K562 (cell line): ENCODE results near the gene LASP1. TPM values are rescaled to one million over a fixed set of nuclear protein-coding genes. Genes with fewer than 3 reads are reported as not detected.

Experiments
- ATAC-seq: fragments of 200-7000 bp; cut with Tn5 transposase; 3 replicates; pipeline ENCODE4 v1.9.1; 2020; ENCODE audit warnings: moderate library complexity
- BruUV-seq: library from RNA; stranded (reverse); fragments of 400-500 nt; replicated peaks from 2 replicates; lab custom pipeline; 2021; lab: Mats Ljungman, UMichigan
- CTCF ChIA-PET: fragments of 300-600 bp; formaldehyde crosslinking; extraction: SDS; loops from one replicate; lab custom pipeline; 2021; ENCODE audit warnings: low intra/inter-chr PET ratio; lab: Yijun Ruan, JAX
- POLR2A ChIA-PET: fragments of 300-600, 350-650 bp; sonication (Branson Sonifier 250); formaldehyde crosslinking; extraction: SDS; loops from one replicate; lab custom pipeline; 2021; ENCODE audit warnings: antibody characterized with exemption, inconsistent platforms; lab: Yijun Ruan, JAX
- DNase-seq, 4 experiments: peaks; one replicate each; pipeline versions ENCODE4 v3.0.0 to v3.0.0-alpha.2; 2011 to 2018; ENCODE audit warnings: low spot score in 3 of 4, mixed read lengths in 3 of 4; ENCODE audit errors: extremely low read depth in 1 of 4
- FAIRE-seq: peaks from 2 replicates; lab custom pipeline; 2011; peaks lifted over from hg19 to GRCh38; lab: Jason Lieb, UNC
- H2AFZ ChIP-seq: 2 replicates; pipeline ENCODE4 v1.6.0; 2011; ENCODE audit warnings: low read depth, low read length, control low read depth, inconsistent platforms
- H3K27ac ChIP-seq: fragments of 200-600 bp; 3 replicates; pipeline ENCODE4 v1.8.0; 2011; ENCODE audit warnings: low read depth, mild to moderate bottlenecking, control low read depth, inconsistent platforms, low read length, moderate library complexity, mixed read lengths; ENCODE audit errors: extremely low read depth
- H3K27me3 ChIP-seq, 2 experiments: fragments of 300-600 bp in 1 of 2; 2 replicates in 1 of 2; 3 replicates in 1 of 2; pipeline versions ENCODE4 v1.6.0 to v1.8.0; 2011; ENCODE audit warnings: inconsistent platforms in 2 of 2, low read length in 2 of 2, mild to moderate bottlenecking in 1 of 2, mixed read lengths in 1 of 2, moderate library complexity in 1 of 2; ENCODE audit not compliant: control insufficient read depth in 2 of 2, insufficient read depth in 2 of 2
- H3K36me3 ChIP-seq: fragments of 300-600 bp; 3 replicates; pipeline ENCODE4 v1.8.0; 2011; ENCODE audit warnings: mild to moderate bottlenecking, low read length, inconsistent platforms; ENCODE audit not compliant: control insufficient read depth, insufficient read depth
- H3K4me1 ChIP-seq, 2 experiments: fragments of 200-600 bp in 1 of 2; replicated peaks in 1 of 2; 2 replicates in 1 of 2; 3 replicates in 1 of 2; pipeline versions ENCODE4 v1.5.1 to v1.8.0; 2011; ENCODE audit warnings: inconsistent platforms in 2 of 2, low read length in 2 of 2, mild to moderate bottlenecking in 1 of 2, mixed read lengths in 1 of 2, moderate library complexity in 1 of 2; ENCODE audit not compliant: control insufficient read depth in 2 of 2, insufficient read depth in 2 of 2
- H3K4me2 ChIP-seq: 2 replicates; pipeline ENCODE4 v1.6.1; 2011; ENCODE audit warnings: low read length, control low read depth, inconsistent platforms, mixed read lengths; ENCODE audit not compliant: insufficient read depth
- H3K4me3 ChIP-seq: fragments of 200-600 bp; sonication (generic), shearing (Covaris generic); 2 replicates; pipeline ENCODE4 v1.5.1; 2016; ENCODE audit warnings: control low read depth, inconsistent platforms
- H3K79me2 ChIP-seq: fragments of 200-600 bp; 3 replicates; pipeline ENCODE4 v1.8.0; 2011; ENCODE audit warnings: low read length, inconsistent platforms; ENCODE audit not compliant: control insufficient read depth, insufficient read depth
- H3K9ac ChIP-seq, 2 experiments: 2 replicates each; pipeline versions ENCODE4 v1.6.0 to v1.6.1; 2011; ENCODE audit warnings: low read depth in 2 of 2, low read length in 2 of 2, control low read depth in 1 of 2, inconsistent platforms in 1 of 2, mild to moderate bottlenecking in 1 of 2, mixed read lengths in 1 of 2; ENCODE audit not compliant: insufficient read depth in 1 of 2
- H3K9me1 ChIP-seq: one replicate; pipeline ENCODE4 v1.6.0; 2011; ENCODE audit warnings: inconsistent platforms, mild to moderate bottlenecking, low read length, moderate library complexity; ENCODE audit not compliant: control insufficient read depth, insufficient read depth
- H3K9me3 ChIP-seq: replicated peaks from 2 replicates; pipeline ENCODE4 v1.5.1; 2011; ENCODE audit warnings: low read depth, low read length, inconsistent platforms; ENCODE audit not compliant: control insufficient read depth, insufficient read depth
- H4K20me1 ChIP-seq: replicated peaks from 2 replicates; pipeline ENCODE4 v1.6.1; 2011; ENCODE audit warnings: low read length, inconsistent platforms, mixed read lengths; ENCODE audit not compliant: control insufficient read depth, insufficient read depth
- ARNT ChIP-seq, 2 experiments: fragments of 450-650 bp; IDR thresholded peaks; 2 replicates each; pipeline ENCODE4 v1.6.1; 2016; ENCODE audit warnings: mild to moderate bottlenecking in 1 of 2
- CBX8 ChIP-seq: fragments of 200-600 bp; sonication (generic); IDR thresholded peaks from 2 replicates; pipeline ENCODE4 v1.6.1; 2012; ENCODE audit warnings: borderline replicate concordance, mixed run types, low read depth, mild to moderate bottlenecking, moderate library complexity, mixed read lengths, low read length, control low read depth, inconsistent platforms; ENCODE audit not compliant: poor library complexity, severe bottlenecking; ENCODE audit errors: extremely low read depth
- CHD2 ChIP-seq: IDR thresholded peaks from 2 replicates; pipeline ENCODE4 v1.6.1; 2011; ENCODE audit warnings: low read depth, low read length
- EP400 ChIP-seq: fragments of 450-650 bp; IDR thresholded peaks from 2 replicates; pipeline ENCODE4 v1.6.1; 2017; ENCODE audit warnings: antibody characterized with exemption, mild to moderate bottlenecking, moderate library complexity
- FOS ChIP-seq: IDR thresholded peaks from 3 replicates; pipeline ENCODE4 v1.6.1; 2011; ENCODE audit not compliant: insufficient read length; ENCODE audit errors: extremely low read depth
- FOSL1 ChIP-seq: fragments of 200-800 bp; sonication (Bioruptor generic); conservative IDR thresholded peaks from 2 replicates; pipeline ENCODE4 v1.6.1; 2016; ENCODE audit warnings: missing genetic modification characterization, missing compliant biosample characterization
- HMGN3 ChIP-seq: IDR thresholded peaks from 2 replicates; pipeline ENCODE4 v1.6.1; 2011; ENCODE audit warnings: borderline replicate concordance, low read depth, mild to moderate bottlenecking, mixed read lengths, low read length; ENCODE audit not compliant: insufficient read length; ENCODE audit errors: extremely low read depth
- KAT7 ChIP-seq: sonication (generic); formaldehyde crosslinking; IDR thresholded peaks from 2 replicates; pipeline ENCODE4 v1.8.0; 2022; ENCODE audit warnings: missing genetic modification reagents, mild to moderate bottlenecking, borderline replicate concordance
- KLF6 ChIP-seq: fragments of 250-450 bp; sonication (Bioruptor Pico); IDR thresholded peaks from 2 replicates; pipeline ENCODE4 v1.4.0; 2020; ENCODE audit warnings: mild to moderate bottlenecking, moderate library complexity, borderline replicate concordance
- NELFE ChIP-seq: IDR thresholded peaks from 2 replicates; pipeline ENCODE4 v1.6.1; 2011; ENCODE audit warnings: mild to moderate bottlenecking; ENCODE audit not compliant: insufficient read depth, insufficient read length
- NONO ChIP-seq, 2 experiments: fragments of 200-400 bp in 1 of 2; fragments of 450-650 bp in 1 of 2; formaldehyde crosslinking in 1 of 2; IDR thresholded peaks; 2 replicates each; pipeline ENCODE4 v1.6.1; 2017; ENCODE audit warnings: low read depth in 2 of 2, mild to moderate bottlenecking in 2 of 2, moderate library complexity in 2 of 2, low read length in 1 of 2
- POLR2G ChIP-seq: fragments of 200-400 bp; formaldehyde crosslinking; IDR thresholded peaks from 2 replicates; pipeline ENCODE4 v1.6.1; 2017; ENCODE audit warnings: low read depth, mild to moderate bottlenecking, antibody characterized with exemption, low read length, moderate library complexity
- SMAD3 ChIP-seq: fragments of 450-650 bp; formaldehyde crosslinking; conservative IDR thresholded peaks from 2 replicates; pipeline ENCODE4 v1.4.0; 2020; ENCODE audit warnings: mild to moderate bottlenecking
- SMARCA5 ChIP-seq: fragments of 450-650 bp; IDR thresholded peaks from 2 replicates; pipeline ENCODE4 v1.6.1; 2016
- TCF3 ChIP-seq: sonication (generic); formaldehyde crosslinking; IDR thresholded peaks from 2 replicates; pipeline ENCODE4 v1.4.0; 2020; ENCODE audit warnings: mild to moderate bottlenecking, missing genetic modification reagents
- ZBTB17 ChIP-seq: fragments of 450-650 bp; formaldehyde crosslinking; IDR thresholded peaks from 2 replicates; pipeline ENCODE4 v1.4.0; 2020; ENCODE audit warnings: mild to moderate bottlenecking
- ZNF764 ChIP-seq: fragments of 250-450 bp; sonication (Bioruptor Pico); IDR thresholded peaks from 2 replicates; pipeline ENCODE4 v1.4.0; 2020; ENCODE audit warnings: low read depth, mild to moderate bottlenecking, moderate library complexity
- ZNF780A ChIP-seq: fragments of 250-450 bp; sonication (Bioruptor Pico); IDR thresholded peaks from 2 replicates; pipeline ENCODE4 v1.5.0; 2021; ENCODE audit warnings: mild to moderate bottlenecking
- WGBS: fragments of 100-300 bp; shearing (Covaris generic); methylation state at CpG from one replicate; pipeline ENCODE4 v1.1.6; 2016; ENCODE audit warnings: low coverage, mixed read lengths; ENCODE audit not compliant: insufficient coverage; ENCODE audit errors: missing lambda C conversion rate; 5-methylcytosine and 5-hydroxymethylcytosine counted together
- in situ Hi-C: fragments of 300-500 bp; cut with MboI; formaldehyde crosslinking; loops from 4 replicates; pipeline ENCODE4 v1.15.0; 2018; ENCODE audit warnings: inconsistent platforms, mixed read lengths
- intact Hi-C: fragments of 100-400 bp; cut with micrococcal nuclease; formaldehyde crosslinking; loops from 2 replicates; pipeline ENCODE4 v1.14.2; 2022
- polyA plus RNA-seq, 8 experiments: library from polyadenylated mRNA; depleted of rRNA in 4 of 8; stranded (reverse) in 5 of 8; unstranded in 3 of 8; fragments of >200 nt; fragmentation: Nextera tagmentation in 2 of 8; fragmentation: Illumina TruSeq in 1 of 8; extraction: Ambion mirVana in 2 of 8; extraction: Trizol in 1 of 8; gene quantifications; 2 replicates each; pipeline versions ENCODE4 v1.2.1 to v1.2.3, GENCODE V29; 2011 to 2014; ENCODE audit warnings: inconsistent platforms in 1 of 8, missing spikeins in 1 of 8
- total RNA-seq, 7 experiments: library from RNA; depleted of rRNA in 6 of 7; stranded (reverse); fragments of >200 nt in 6 of 7; fragmentation: Illumina TruSeq in 2 of 7; extraction: Trizol in 2 of 7; gene quantifications; 2 replicates each; pipeline versions ENCODE4 v1.2.1 to v1.2.3, GENCODE V29; 2011 to 2021; ENCODE audit warnings: low replicate concordance in 1 of 7
- TF ChIP-seq, protein P1 (sequence below): fragments of 250-450 bp; sonication (Bioruptor Pico); IDR thresholded peaks from 2 replicates; pipeline ENCODE4 v1.5.1; 2021; ENCODE audit warnings: mild to moderate bottlenecking

The LASP1 gene
- total and polyA plus RNA-seq, 9 of the 15 experiments (the other 6 are each of a cell fraction or from before 2014, with no cell fraction given) = 23.0 to 125 (median 55.3) TPM

GRCh38 chr17:38892083-38892482, 22.2 kb downstream of the LASP1 start:
- in situ Hi-C loops = no loop called here
- POLR2A ChIA-PET = interaction anchor here (0.6 to 1.2 kb wide), 2 partner anchors 9 to 219 kb away, joined by 4 to 6 read pairs; no protein-coding TSS in a partner anchor
- no peak for FAIRE-seq

GRCh38 chr17:38892620-38893019, 22.8 kb downstream of the LASP1 start:
- POLR2A ChIA-PET = interaction anchor here (1.2 to 1.6 kb wide), 2 partner anchors 8 to 9 kb away, joined by 6 to 9 read pairs; no protein-coding TSS in a partner anchor
- no peak for FAIRE-seq
- DNase-seq = no peak
- H3K9me3 ChIP-seq = no peaks in the 10 kb centered on the region
- H2AFZ ChIP-seq = no peak overlapping the region
- no peaks in the 10 kb centered on the region for H3K27me3 ChIP-seq
- no peak overlapping the region for H3K27ac ChIP-seq
- peaks cover 91% of the 10 kb centered on the region; the same call in 2 of the 3 replicates for H3K36me3 ChIP-seq
- BruUV-seq = no TSS peak
- WGBS = over 99% methylated on average over 9 of the region's 13 CpGs
- peaks cover 33% of the 10 kb centered on the region for H4K20me1 ChIP-seq
- peaks cover 26 to 36% of the 10 kb centered on the region in 2 experiments for H3K4me1 ChIP-seq
- H3K4me3 ChIP-seq = no peak overlapping the region
- intact Hi-C loops (no loop called here), in situ Hi-C loops (no loop called here)
- peaks cover 4% of the 10 kb centered on the region; the same call in 2 of the 3 replicates for H3K79me2 ChIP-seq
- H3K9me1 ChIP-seq = peaks cover 6% of the 10 kb centered on the region
- no peak overlapping the region for H3K9ac ChIP-seq
- no peak for ATAC-seq
- no peak overlapping the region for H3K4me2 ChIP-seq
- CTCF ChIA-PET = no interaction called here
- TF ChIP-seq, protein P1, sequence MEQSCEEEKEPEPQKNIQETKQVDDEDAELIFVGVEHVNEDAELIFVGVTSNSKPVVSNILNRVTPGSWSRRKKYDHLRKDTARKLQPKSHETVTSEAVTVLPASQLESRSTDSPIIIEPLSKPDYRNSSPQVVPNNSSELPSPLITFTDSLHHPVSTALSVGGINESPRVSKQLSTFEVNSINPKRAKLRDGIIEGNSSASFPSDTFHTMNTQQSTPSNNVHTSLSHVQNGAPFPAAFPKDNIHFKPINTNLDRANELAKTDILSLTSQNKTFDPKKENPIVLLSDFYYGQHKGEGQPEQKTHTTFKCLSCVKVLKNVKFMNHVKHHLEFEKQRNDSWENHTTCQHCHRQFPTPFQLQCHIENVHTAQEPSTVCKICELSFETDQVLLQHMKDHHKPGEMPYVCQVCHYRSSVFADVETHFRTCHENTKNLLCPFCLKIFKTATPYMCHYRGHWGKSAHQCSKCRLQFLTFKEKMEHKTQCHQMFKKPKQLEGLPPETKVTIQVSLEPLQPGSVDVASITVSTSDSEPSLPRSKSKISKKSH (CRISPR knock-in tag) = no peak
- TF ChIP-seq FOSL1 (no peak), SMAD3 (CRISPR knock-in tag) (no peak), ZBTB17 (CRISPR knock-in tag) (no peak), HMGN3 (no peak), TCF3 (CRISPR knock-in tag) (no peak), CHD2 (no peak), NELFE (no peak), ZNF780A (CRISPR knock-in tag) (no peak), EP400 (no peak), ARNT (IDR thresholded peaks at IDR 0.05) (no peak), FOS (no peak), ZNF764 (no peak), SMARCA5 (no peak), POLR2G (peak; percentile 52)

More at GRCh38 chr17:38892083-38892482, 22.2 kb downstream of the LASP1 start:
- BruUV-seq = TSS peak; percentile 16
- H3K27ac ChIP-seq = no peak overlapping the region
- CTCF ChIA-PET = no interaction called here
- no peak for DNase-seq
- intact Hi-C loops = no loop called here
- peaks cover 35% of the 10 kb centered on the region for H4K20me1 ChIP-seq
- no peak overlapping the region for H3K4me3 ChIP-seq
- H2AFZ ChIP-seq = no peak overlapping the region
- no peak for ATAC-seq
- H3K4me1 ChIP-seq = peaks cover 21 to 31% of the 10 kb centered on the region in 2 experiments; a peak in 4 of 5 replicates
- WGBS = 74% methylated on average over 4 of the region's 4 CpGs
- no peaks in the 10 kb centered on the region for H3K9me3 ChIP-seq
- TF ChIP-seq CBX8 (no peak), KLF6 (CRISPR knock-in tag) (no peak), NONO (IDR thresholded peaks at IDR 0.05; ENCODE audit: low read depth in 2 of 2, low read length in 1 of 2) (no peak), KAT7 (CRISPR knock-in tag) (no peak)
- 0 out of 4 replicates have a peak overlapping the region, but pooled peaks of 1 of the 2 experiments have one; percentile 37 for H3K9ac ChIP-seq
- H3K79me2 ChIP-seq = peaks cover 7% of the 10 kb centered on the region; the same call in 2 of the 3 replicates
- no peaks in the 10 kb centered on the region for H3K27me3 ChIP-seq
- peaks cover 91% of the 10 kb centered on the region; the same call in 2 of the 3 replicates for H3K36me3 ChIP-seq
- H3K9me1 ChIP-seq = peaks cover 6% of the 10 kb centered on the region
- H3K4me2 ChIP-seq = no peak overlapping the region
